Measurements from ENCODE around the gene TCAP. TPM values are rescaled to one million over a fixed set of nuclear protein-coding genes. Genes with fewer than 3 reads are reported as not detected.
A peak's percentile ranks its signal among the peaks of the same experiment; 100 is the strongest.

Gene TCAP
- total RNA-seq, 2 donors from 2014 or later: 1.5 to 1.9 TPM

DNA sequence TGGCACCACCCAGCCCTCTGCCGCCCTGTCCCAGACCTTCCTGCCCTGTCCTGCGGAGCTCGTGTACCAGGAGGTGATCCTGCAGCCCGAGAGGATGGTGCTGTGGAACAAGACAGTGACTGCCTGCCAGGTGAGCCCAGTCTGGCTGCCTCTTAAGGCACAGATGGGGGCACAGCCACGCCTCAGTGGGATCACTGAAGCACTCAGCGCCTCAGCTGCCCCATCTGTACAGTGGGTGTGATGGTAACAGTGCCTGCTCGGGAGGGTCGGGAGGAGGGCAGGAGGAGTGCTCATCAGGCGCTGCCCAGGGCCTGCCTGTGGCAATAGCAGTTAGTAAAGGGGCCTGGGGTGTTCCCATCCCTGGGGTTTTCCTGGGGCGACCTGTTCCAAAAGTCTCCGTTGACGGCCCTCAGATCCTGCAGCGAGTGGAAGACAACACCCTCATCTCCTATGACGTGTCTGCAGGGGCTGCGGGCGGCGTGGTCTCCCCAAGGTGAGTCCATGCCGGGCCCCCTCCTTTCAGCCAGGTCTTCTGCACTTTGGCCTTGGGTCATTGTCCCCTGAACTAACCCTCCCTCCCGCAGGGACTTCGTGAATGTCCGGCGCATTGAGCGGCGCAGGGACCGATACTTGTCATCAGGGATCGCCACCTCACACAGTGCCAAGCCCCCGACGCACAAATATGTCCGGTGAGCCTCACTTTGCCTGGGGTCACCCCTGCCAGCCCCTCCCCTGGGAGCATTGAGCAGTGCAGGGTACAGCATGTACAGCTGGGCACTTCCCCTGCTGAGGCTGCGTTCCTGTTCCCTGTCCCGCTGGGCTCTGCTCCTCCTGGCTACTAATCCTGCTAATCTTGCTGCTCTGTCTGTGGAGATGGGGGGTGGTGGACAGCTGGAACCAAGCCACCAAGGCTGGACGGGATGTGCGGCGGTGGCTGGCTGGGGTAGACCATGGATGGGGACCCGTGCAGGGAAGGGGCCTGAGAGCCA, 4.5 kb upstream of the TCAP start:
- no peak for DNase-seq
- H3K4me1 ChIP-seq (ENCODE audit: control insufficient read depth, insufficient read depth, low read length): no peaks in the 10 kb centered on the region
- Mint-ChIP-seq H3K36me3 (ENCODE audit: low read depth) (peaks cover 15% of the 10 kb centered on the region), H3K27me3 (ENCODE audit: insufficient read depth) (peaks cover 10% of the 10 kb centered on the region), H3K4me1 (peaks cover 9% of the 10 kb centered on the region), H3K4me3 (no peak overlapping the region), H3K27ac (no peak overlapping the region), H3K9me3 (no peaks in the 10 kb centered on the region)
- 94 to 97% methylated on average over 29 to 35 of the region's 35 CpGs for WGBS, 2 experiments (ENCODE audit: insufficient coverage in 1 of 2, insufficient read length in 1 of 2)
- no peak overlapping the region for H3K4me3 ChIP-seq (ENCODE audit: low read length)
- H3K36me3 ChIP-seq (ENCODE audit: control insufficient read depth, insufficient read depth, low read length): peaks cover 11% of the 10 kb centered on the region
- TF ChIP-seq, protein P1, sequence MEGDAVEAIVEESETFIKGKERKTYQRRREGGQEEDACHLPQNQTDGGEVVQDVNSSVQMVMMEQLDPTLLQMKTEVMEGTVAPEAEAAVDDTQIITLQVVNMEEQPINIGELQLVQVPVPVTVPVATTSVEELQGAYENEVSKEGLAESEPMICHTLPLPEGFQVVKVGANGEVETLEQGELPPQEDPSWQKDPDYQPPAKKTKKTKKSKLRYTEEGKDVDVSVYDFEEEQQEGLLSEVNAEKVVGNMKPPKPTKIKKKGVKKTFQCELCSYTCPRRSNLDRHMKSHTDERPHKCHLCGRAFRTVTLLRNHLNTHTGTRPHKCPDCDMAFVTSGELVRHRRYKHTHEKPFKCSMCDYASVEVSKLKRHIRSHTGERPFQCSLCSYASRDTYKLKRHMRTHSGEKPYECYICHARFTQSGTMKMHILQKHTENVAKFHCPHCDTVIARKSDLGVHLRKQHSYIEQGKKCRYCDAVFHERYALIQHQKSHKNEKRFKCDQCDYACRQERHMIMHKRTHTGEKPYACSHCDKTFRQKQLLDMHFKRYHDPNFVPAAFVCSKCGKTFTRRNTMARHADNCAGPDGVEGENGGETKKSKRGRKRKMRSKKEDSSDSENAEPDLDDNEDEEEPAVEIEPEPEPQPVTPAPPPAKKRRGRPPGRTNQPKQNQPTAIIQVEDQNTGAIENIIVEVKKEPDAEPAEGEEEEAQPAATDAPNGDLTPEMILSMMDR (conservative IDR thresholded peaks at IDR 0.05): no peak
- no peaks in the 10 kb centered on the region for H3K9me3 ChIP-seq (ENCODE audit: control insufficient read depth, low read length)
- H3K27ac ChIP-seq (ENCODE audit: low read depth, low read length): no peak overlapping the region
- no peaks in the 10 kb centered on the region for H3K27me3 ChIP-seq (ENCODE audit: control insufficient read depth, insufficient read depth, low read length, poor library complexity, severe bottlenecking)
- no peak overlapping the region for H3K9ac ChIP-seq (ENCODE audit: extremely low read depth, low read length, poor library complexity, severe bottlenecking)

DNA sequence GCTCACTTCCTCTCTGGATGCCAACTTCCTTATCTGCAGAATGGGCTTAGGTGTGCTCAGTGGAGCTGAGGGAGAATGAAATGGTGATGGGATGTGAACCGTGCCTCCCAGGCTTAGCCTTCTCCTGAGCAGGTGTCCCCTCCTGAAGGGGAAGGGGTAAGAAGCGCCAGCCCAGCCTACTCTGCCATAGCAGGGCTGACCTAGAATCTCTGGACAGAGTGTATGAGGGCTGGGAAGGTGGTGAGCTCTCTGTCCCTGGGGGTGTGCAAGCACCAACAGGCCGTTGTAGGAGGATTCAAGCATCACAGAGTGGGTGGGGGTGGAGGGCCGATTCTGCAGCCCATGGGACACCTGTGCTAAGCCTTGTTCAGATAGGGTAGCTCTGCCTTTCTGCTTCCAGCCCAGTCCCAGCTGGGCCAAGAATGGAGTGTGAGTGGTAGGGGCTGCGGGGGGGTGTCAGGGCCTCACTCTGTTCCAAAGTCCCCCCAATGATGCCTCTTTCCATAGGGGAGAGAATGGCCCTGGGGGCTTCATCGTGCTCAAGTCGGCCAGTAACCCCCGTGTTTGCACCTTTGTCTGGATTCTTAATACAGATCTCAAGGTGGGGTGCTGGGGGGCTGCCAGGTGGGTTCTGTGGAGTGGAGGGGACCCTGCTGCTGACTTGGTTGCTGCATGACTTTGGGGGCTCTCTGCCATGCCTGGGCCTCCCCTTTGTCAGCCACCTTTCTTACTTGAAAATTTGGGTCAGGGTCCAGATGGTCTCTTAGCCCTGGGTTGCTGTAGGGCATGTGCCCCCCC, 3.2 kb upstream of the TCAP start:
- Histone ChIP-seq H3K9me3 (ENCODE audit: control insufficient read depth, low read length) (no peaks in the 10 kb centered on the region), H3K9ac (ENCODE audit: extremely low read depth, low read length, poor library complexity, severe bottlenecking) (no peak overlapping the region), H3K4me3 (ENCODE audit: low read length) (no peak overlapping the region), H3K4me1 (ENCODE audit: control insufficient read depth, insufficient read depth, low read length) (no peaks in the 10 kb centered on the region), H3K27me3 (ENCODE audit: control insufficient read depth, insufficient read depth, low read length, poor library complexity, severe bottlenecking) (peaks cover 11% of the 10 kb centered on the region), H3K36me3 (ENCODE audit: control insufficient read depth, insufficient read depth, low read length) (peaks cover 11% of the 10 kb centered on the region), H3K27ac (ENCODE audit: low read depth, low read length) (no peak overlapping the region)
- Mint-ChIP-seq H3K36me3 (ENCODE audit: low read depth) (peaks cover 14% of the 10 kb centered on the region), H3K27me3 (ENCODE audit: insufficient read depth) (peaks cover 23% of the 10 kb centered on the region), H3K9me3 (no peaks in the 10 kb centered on the region), H3K4me1 (peaks cover 8% of the 10 kb centered on the region), H3K4me3 (no peak overlapping the region), H3K27ac (no peak overlapping the region)
- DNase-seq: no peak
- 89 to 100% methylated on average over 2 to 8 of the region's 8 CpGs for WGBS, 2 experiments (ENCODE audit: insufficient coverage in 1 of 2, insufficient read length in 1 of 2)
- TF ChIP-seq, protein P1 (conservative IDR thresholded peaks at IDR 0.05): no peak

DNA sequence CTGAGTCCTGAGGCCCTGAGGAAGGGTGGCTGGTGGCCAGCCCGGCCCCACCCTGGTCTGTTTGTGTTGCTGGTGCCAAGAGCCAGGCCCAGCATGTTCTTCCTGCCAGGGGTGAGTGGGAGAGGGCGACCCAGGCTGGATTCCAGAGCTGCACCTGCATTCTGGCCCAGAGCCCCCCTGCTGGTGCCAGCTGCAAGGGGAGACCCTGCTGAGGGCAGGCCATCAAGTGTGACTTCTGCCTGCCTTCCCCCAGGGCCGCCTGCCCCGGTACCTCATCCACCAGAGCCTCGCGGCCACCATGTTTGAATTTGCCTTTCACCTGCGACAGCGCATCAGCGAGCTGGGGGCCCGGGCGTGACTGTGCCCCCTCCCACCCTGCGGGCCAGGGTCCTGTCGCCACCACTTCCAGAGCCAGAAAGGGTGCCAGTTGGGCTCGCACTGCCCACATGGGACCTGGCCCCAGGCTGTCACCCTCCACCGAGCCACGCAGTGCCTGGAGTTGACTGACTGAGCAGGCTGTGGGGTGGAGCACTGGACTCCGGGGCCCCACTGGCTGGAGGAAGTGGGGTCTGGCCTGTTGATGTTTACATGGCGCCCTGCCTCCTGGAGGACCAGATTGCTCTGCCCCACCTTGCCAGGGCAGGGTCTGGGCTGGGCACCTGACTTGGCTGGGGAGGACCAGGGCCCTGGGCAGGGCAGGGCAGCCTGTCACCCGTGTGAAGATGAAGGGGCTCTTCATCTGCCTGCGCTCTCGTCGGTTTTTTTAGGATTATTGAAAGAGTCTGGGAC, 2.4 kb upstream of the TCAP start:
- H3K36me3 Mint-ChIP-seq (ENCODE audit: low read depth): peaks cover 13% of the 10 kb centered on the region
- no peaks in the 10 kb centered on the region for H3K9me3 Mint-ChIP-seq
- H3K4me1 ChIP-seq (ENCODE audit: control insufficient read depth, insufficient read depth, low read length): no peaks in the 10 kb centered on the region
- peaks cover 19% of the 10 kb centered on the region for H3K27me3 ChIP-seq (ENCODE audit: control insufficient read depth, insufficient read depth, low read length, poor library complexity, severe bottlenecking)
- TF ChIP-seq, protein P1 (conservative IDR thresholded peaks at IDR 0.05): no peak
- H3K27ac Mint-ChIP-seq: no peak overlapping the region
- DNase-seq: no peak
- H3K9ac ChIP-seq (ENCODE audit: extremely low read depth, low read length, poor library complexity, severe bottlenecking): no peak overlapping the region
- H3K4me1 Mint-ChIP-seq: peaks cover 8% of the 10 kb centered on the region
- H3K4me3 Mint-ChIP-seq: no peak overlapping the region
- peaks cover 29% of the 10 kb centered on the region for H3K27me3 Mint-ChIP-seq (ENCODE audit: insufficient read depth)
- H3K27ac ChIP-seq (ENCODE audit: low read depth, low read length): peak overlapping the region; percentile 29
- WGBS, 2 experiments (ENCODE audit: insufficient coverage in 1 of 2, insufficient read length in 1 of 2): 89% methylated on average over 10 to 22 of the region's 22 CpGs
- H3K4me3 ChIP-seq (ENCODE audit: low read length): no peak overlapping the region
- H3K36me3 ChIP-seq (ENCODE audit: control insufficient read depth, insufficient read depth, low read length): peaks cover 11% of the 10 kb centered on the region
- H3K9me3 ChIP-seq (ENCODE audit: control insufficient read depth, low read length): no peaks in the 10 kb centered on the region

Data from endodermal cell (in vitro differentiated cells).